H1 (cell line): ENCODE results near the gene TOB2. TPM values are rescaled to one million over a fixed set of nuclear protein-coding genes. Genes with fewer than 3 reads are reported as not detected.

Experiments
- CTCF ChIA-PET: fragments of 300-600 bp; sonication (Branson Sonifier 250); formaldehyde crosslinking; loops from one replicate; lab custom pipeline; 2021; ENCODE audit not compliant: partially characterized antibody; lab: Charles Lee
- POLR2A ChIA-PET: fragments of 300-600 bp; sonication (Branson Sonifier 250); formaldehyde crosslinking; loops from one replicate; lab custom pipeline; 2021; ENCODE audit warnings: inconsistent platforms; ENCODE audit not compliant: partially characterized antibody; lab: Charles Lee
- DNase-seq, 2 experiments: peaks; one replicate each; pipeline versions ENCODE4 v3.0.0 to v3.0.0-alpha.2; 2010 to 2022; ENCODE audit warnings: low spot score in 2 of 2, low read depth in 1 of 2, mixed read lengths in 1 of 2
- FAIRE-seq: peaks from 2 replicates; lab custom pipeline; 2011; peaks lifted over from hg19 to GRCh38; lab: Jason Lieb, UNC
- H2AFZ ChIP-seq: 2 replicates; pipeline ENCODE4 v1.8.1; 2012; ENCODE audit warnings: low read length, inconsistent platforms
- H2AK5ac ChIP-seq: 2 replicates; pipeline ENCODE4 v1.6.1; 2013; ENCODE audit warnings: low read depth, low read length
- H2BK120ac ChIP-seq: replicated peaks from 2 replicates; pipeline ENCODE3; 2013; ENCODE audit warnings: low read depth, low read length, inconsistent platforms
- H2BK12ac ChIP-seq: 2 replicates; pipeline ENCODE4 v1.6.1; 2013; ENCODE audit warnings: low read depth, low read length
- H2BK15ac ChIP-seq: 2 replicates; pipeline ENCODE4 v1.6.1; 2013; ENCODE audit warnings: low read length
- H2BK20ac ChIP-seq: 2 replicates; pipeline ENCODE4 v1.6.1; 2013; ENCODE audit warnings: low read length
- H2BK5ac ChIP-seq: 2 replicates; pipeline ENCODE4 v1.6.1; 2013; ENCODE audit warnings: low read depth, low read length
- H3K14ac ChIP-seq: 2 replicates; pipeline ENCODE4 v1.6.1; 2013; ENCODE audit warnings: inconsistent platforms; ENCODE audit not compliant: insufficient read length
- H3K18ac ChIP-seq: 2 replicates; pipeline ENCODE4 v1.6.1; 2013; ENCODE audit warnings: low read length; ENCODE audit errors: extremely low read depth
- H3K23ac ChIP-seq: 2 replicates; pipeline ENCODE4 v1.6.1; 2013; ENCODE audit warnings: inconsistent platforms; ENCODE audit not compliant: insufficient read length
- H3K23me2 ChIP-seq: 2 replicates; pipeline ENCODE4 v1.6.1; 2013; ENCODE audit warnings: low read depth, low read length
- H3K27ac ChIP-seq: 2 replicates; pipeline ENCODE4 v1.6.1; 2011; ENCODE audit warnings: low read depth, low read length, inconsistent platforms
- H3K27me3 ChIP-seq, 4 experiments: replicated peaks in 1 of 4; 1 replicate in 1 of 4; 2 replicates in 3 of 4; pipeline versions ENCODE4 v1.6.1 to v1.8.1; 2011 to 2013; ENCODE audit warnings: low read length in 3 of 4, mild to moderate bottlenecking in 3 of 4, inconsistent platforms in 2 of 4, mixed read lengths in 2 of 4, moderate library complexity in 1 of 4; ENCODE audit not compliant: control insufficient read depth in 3 of 4, insufficient read depth in 3 of 4; ENCODE audit errors: extremely low read depth in 1 of 4
- H3K36me3 ChIP-seq, 4 experiments: 2 replicates each; pipeline versions ENCODE4 v1.6.1 to v1.8.1; 2011 to 2013; ENCODE audit warnings: mild to moderate bottlenecking in 4 of 4, low read length in 3 of 4, moderate library complexity in 2 of 4, control low read depth in 1 of 4, inconsistent platforms in 1 of 4; ENCODE audit not compliant: insufficient read depth in 4 of 4, control insufficient read depth in 2 of 4
- H3K4ac ChIP-seq: replicated peaks from 2 replicates; pipeline ENCODE3; 2013; ENCODE audit warnings: low read length, low read depth, mixed read lengths, inconsistent platforms; ENCODE audit not compliant: insufficient read length
- H3K4me1 ChIP-seq, 4 experiments: replicated peaks in 1 of 4; 1 replicate in 1 of 4; 2 replicates in 3 of 4; pipeline versions ENCODE4 v1.6.1 to v1.8.1; 2011 to 2013; ENCODE audit warnings: low read length in 3 of 4, inconsistent platforms in 2 of 4, mixed read lengths in 1 of 4; ENCODE audit not compliant: insufficient read depth in 4 of 4, control insufficient read depth in 3 of 4
- H3K4me2 ChIP-seq, 2 experiments: 2 replicates each; pipeline versions ENCODE4 v1.6.1 to v1.8.1; 2011 to 2013; ENCODE audit warnings: low read depth in 2 of 2, low read length in 2 of 2, control low read depth in 1 of 2, inconsistent platforms in 1 of 2, mild to moderate bottlenecking in 1 of 2; ENCODE audit not compliant: insufficient read depth in 1 of 2
- H3K4me3 ChIP-seq, 4 experiments: fragments of 200-600, 300-600 bp in 1 of 4; sonication (generic), shearing (Covaris generic), sonication (Bioruptor Twin) in 1 of 4; 2 replicates each; pipeline versions ENCODE4 v1.5.1 to v1.8.1; 2011 to 2016; ENCODE audit warnings: low read length in 4 of 4, low read depth in 3 of 4, control low read depth in 2 of 4, inconsistent platforms in 2 of 4, mild to moderate bottlenecking in 2 of 4, mixed read lengths in 1 of 4, moderate library complexity in 1 of 4; ENCODE audit not compliant: insufficient read depth in 2 of 4; ENCODE audit errors: extremely low read depth in 1 of 4
- H3K56ac ChIP-seq: replicated peaks from 2 replicates; pipeline ENCODE3; 2013; ENCODE audit warnings: low read depth, mild to moderate bottlenecking, mixed read lengths, low read length, inconsistent platforms; ENCODE audit not compliant: insufficient read length
- H3K79me1 ChIP-seq: 2 replicates; pipeline ENCODE4 v1.6.1; 2013; ENCODE audit warnings: low read depth, low read length, control low read depth
- H3K79me2 ChIP-seq, 2 experiments: 2 replicates each; pipeline versions ENCODE4 v1.6.1 to v1.8.1; 2012 to 2013; ENCODE audit warnings: low read length in 2 of 2, mild to moderate bottlenecking in 2 of 2, inconsistent platforms in 1 of 2; ENCODE audit not compliant: insufficient read depth in 2 of 2, control insufficient read depth in 1 of 2
- H3K9ac ChIP-seq, 4 experiments: replicated peaks in 1 of 4; 1 replicate in 1 of 4; 2 replicates in 3 of 4; pipeline versions ENCODE4 v1.6.1 to v1.8.1; 2011 to 2013; ENCODE audit warnings: low read depth in 3 of 4, low read length in 3 of 4, control low read depth in 2 of 4, mild to moderate bottlenecking in 2 of 4, moderate library complexity in 2 of 4, inconsistent platforms in 1 of 4; ENCODE audit errors: extremely low read depth in 1 of 4
- H3K9me3 ChIP-seq, 2 experiments: 2 replicates each; pipeline versions ENCODE4 v1.6.1 to v1.8.1; 2012 to 2013; ENCODE audit warnings: mild to moderate bottlenecking in 2 of 2, moderate library complexity in 2 of 2, control low read depth in 1 of 2, inconsistent platforms in 1 of 2, low read depth in 1 of 2, low read length in 1 of 2, mixed read lengths in 1 of 2; ENCODE audit not compliant: insufficient read depth in 2 of 2
- H4K20me1 ChIP-seq, 2 experiments: replicated peaks in 1 of 2; 2 replicates each; pipeline versions ENCODE3 to v1.8.1; 2011 to 2013; ENCODE audit warnings: inconsistent platforms in 2 of 2, low read length in 2 of 2, mild to moderate bottlenecking in 1 of 2; ENCODE audit not compliant: insufficient read depth in 2 of 2, control insufficient read depth in 1 of 2
- H4K5ac ChIP-seq: 2 replicates; pipeline ENCODE4 v1.6.1; 2013; ENCODE audit warnings: low read length, low read depth, mixed read lengths, inconsistent platforms; ENCODE audit not compliant: insufficient read length
- H4K8ac ChIP-seq: 2 replicates; pipeline ENCODE4 v1.8.0; 2013; ENCODE audit warnings: mild to moderate bottlenecking, moderate library complexity, low read length, inconsistent platforms; ENCODE audit not compliant: insufficient read depth; ENCODE audit errors: extremely low read depth
- H4K91ac ChIP-seq: replicated peaks from 2 replicates; pipeline ENCODE3; 2013; ENCODE audit warnings: low read length, mixed read lengths, inconsistent platforms; ENCODE audit not compliant: insufficient read length
- BACH1 ChIP-seq: IDR thresholded peaks from 2 replicates; pipeline ENCODE4 v1.6.1; 2012; ENCODE audit warnings: low read length, improper control_type of control experiment
- HDAC2 ChIP-seq, 2 experiments: fragments of 300-600 bp in 1 of 2; sonication (generic) in 1 of 2; IDR thresholded peaks; 2 replicates each; pipeline ENCODE4 v1.6.1; 2011 to 2012; ENCODE audit warnings: low read depth in 2 of 2, low read length in 2 of 2, mild to moderate bottlenecking in 2 of 2, moderate library complexity in 2 of 2, borderline replicate concordance in 1 of 2, inconsistent platforms in 1 of 2
- KDM1A ChIP-seq: fragments of 200-600, 300-600 bp; sonication (generic); IDR thresholded peaks from 2 replicates; pipeline ENCODE4 v1.7.1; 2016; ENCODE audit warnings: mild to moderate bottlenecking, low read length, borderline replicate concordance
- WGBS, 2 experiments: shearing (Covaris generic) in 1 of 2; methylation state at CpG; one replicate each; pipeline versions ENCODE4 v1.1.6 to v1.1.7; 2013 to 2015; ENCODE audit warnings: low lambda C conversion rate in 2 of 2, mixed read lengths in 2 of 2, inconsistent platforms in 1 of 2, low coverage in 1 of 2, missing lambda C conversion rate in 1 of 2; ENCODE audit not compliant: insufficient replicate concordance in 2 of 2, insufficient coverage in 1 of 2, insufficient read length in 1 of 2; ENCODE audit errors: extremely low coverage in 1 of 2, missing lambda C conversion rate in 1 of 2; 5-methylcytosine and 5-hydroxymethylcytosine counted together
- polyA plus RNA-seq, 7 experiments: library from polyadenylated mRNA; depleted of rRNA in 3 of 7; stranded (reverse) in 5 of 7; unstranded in 2 of 7; fragments of >200 nt in 5 of 7; fragments of 200-250 nt in 2 of 7; gene quantifications; 1 replicate in 5 of 7; 2 replicates in 1 of 7; 4 replicates in 1 of 7; pipeline versions ENCODE4 v1.2.1 to v1.2.3, GENCODE V29; 2011 to 2013; ENCODE audit warnings: missing spikeins in 2 of 7, mixed read lengths in 2 of 7
- total RNA-seq: library from RNA; stranded (reverse); fragmentation: NEBNext Ultra II Directional; extraction: Animal tissue kit (Norgen Biotek cat#: 25700); gene quantifications from 2 replicates; pipeline ENCODE4 v1.2.1, GENCODE V29; 2021

The TOB2 gene
- total and polyA plus RNA-seq, 2 of the 8 experiments (the other 6 are each of a cell fraction or from before 2014, with no cell fraction given): 27.0 to 54.1 TPM

DNA sequence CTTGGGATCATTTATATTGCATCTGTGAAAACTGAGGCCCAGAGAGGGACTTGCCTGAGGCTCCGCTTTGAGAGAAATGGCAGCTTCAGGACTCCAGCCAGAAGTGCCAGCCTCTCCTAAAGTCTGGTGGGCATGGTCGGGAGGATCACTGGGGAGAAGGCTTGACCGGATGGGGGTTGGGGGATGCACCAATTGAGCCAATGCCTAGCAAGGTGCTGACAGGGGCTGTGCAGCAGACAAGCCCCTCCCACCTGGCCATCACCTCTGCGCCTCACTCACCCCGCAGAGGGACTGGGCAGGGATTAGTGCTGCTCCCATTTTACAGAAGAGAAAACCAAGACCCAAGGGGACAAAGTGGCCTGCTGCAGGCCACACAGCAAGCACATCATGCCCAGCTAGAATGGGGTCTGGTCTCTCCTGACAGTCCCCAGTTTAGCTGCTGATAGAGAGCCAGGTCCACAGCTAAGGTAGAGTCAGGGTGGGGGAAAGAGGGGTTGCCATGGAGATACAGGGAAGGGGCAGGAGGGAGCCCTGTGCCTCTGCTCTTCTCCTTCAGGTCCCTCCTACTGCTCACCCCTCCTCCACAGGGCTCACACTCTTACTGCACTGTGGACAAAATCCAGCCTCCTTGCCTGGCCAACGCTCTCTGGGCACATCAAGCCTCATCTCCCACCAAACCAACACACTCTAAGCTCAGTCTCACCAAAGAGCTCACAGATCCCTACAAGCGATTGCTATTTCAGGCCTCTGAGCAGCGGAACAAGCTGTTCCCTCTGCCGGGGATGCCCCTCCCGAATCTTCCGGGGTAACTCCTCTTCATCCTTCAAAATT, 35.4 kb downstream of the TOB2 start:
- peak overlapping the region; percentile 92; the same call in 1 of the 2 replicates for H2BK15ac ChIP-seq
- no peak overlapping the region for H3K27ac ChIP-seq
- H3K23me2 ChIP-seq: peaks cover 8% of the 10 kb centered on the region; the same call in 1 of the 2 replicates
- H3K18ac ChIP-seq: no peak overlapping the region
- H3K56ac ChIP-seq: no peak overlapping the region
- TF ChIP-seq KDM1A (peak; percentile 92), BACH1 (no peak), HDAC2 (IDR thresholded peaks at IDR 0.05; ENCODE audit: borderline replicate concordance in 1 of 2, low read depth in 2 of 2, low read length in 2 of 2) (peak in 1 of 2 experiments; percentile 83; a peak in 1 of 4 replicates)
- H2AK5ac ChIP-seq: peak overlapping the region; percentile 65; the same call in 1 of the 2 replicates
- no peak overlapping the region for H3K4ac ChIP-seq
- no peak overlapping the region for H4K91ac ChIP-seq
- no peak overlapping the region for H2AFZ ChIP-seq
- H3K4me2 ChIP-seq: peak overlapping the region in 1 of 2 experiments; percentile 16; a peak in 2 of 4 replicates
- no peak overlapping the region for H3K23ac ChIP-seq
- H4K8ac ChIP-seq: peak overlapping the region; percentile 37; the same call in 1 of the 2 replicates
- FAIRE-seq: no peak
- no peaks in the 10 kb centered on the region for H3K36me3 ChIP-seq
- no peak for DNase-seq
- peaks cover 4% of the 10 kb centered on the region for H3K79me1 ChIP-seq
- peak overlapping the region in 1 of 4 experiments; percentile 22; a peak in 2 of 7 replicates for H3K9ac ChIP-seq
- H3K14ac ChIP-seq: no peak overlapping the region
- no peaks in the 10 kb centered on the region; a peak in 1 of 7 replicates for H3K27me3 ChIP-seq
- H2BK5ac ChIP-seq: no peak overlapping the region; the same call in 1 of the 2 replicates
- H4K20me1 ChIP-seq: no peaks in the 10 kb centered on the region
- no peaks in the 10 kb centered on the region for H3K9me3 ChIP-seq
- no peak overlapping the region for H2BK20ac ChIP-seq
- no peak overlapping the region for H3K4me3 ChIP-seq
- no peak overlapping the region for H4K5ac ChIP-seq
- no peaks in the 10 kb centered on the region for H3K79me2 ChIP-seq
- peaks cover 0 to 21% (median 14%) of the 10 kb centered on the region in 4 experiments; a peak in 6 of 7 replicates for H3K4me1 ChIP-seq
- peak overlapping the region; percentile 50; the same call in 1 of the 2 replicates for H2BK12ac ChIP-seq
- H2BK120ac ChIP-seq: no peak overlapping the region
- 80% methylated on average over 11 of the region's 11 CpGs; no CpG with 5 or more reads in 1 of the 2 experiments for WGBS, 2 experiments
- CTCF ChIA-PET: interaction anchor here (0.8 to 15.8 kb wide), 9 partner anchors 10 to 116 kb away, joined by 3 to 269 read pairs (median 5); no protein-coding TSS in a partner anchor
- POLR2A ChIA-PET: interaction anchor here (1.0 to 3.9 kb wide), 8 partner anchors 12 to 178 kb away, joined by 3 to 16 read pairs (median 4); partner anchors contain the start of genes ACO2, PHF5A, PMM1 and TEF
